ENCODE results near the gene CHIC1. TPM values are rescaled to one million over a fixed set of nuclear protein-coding genes. Genes with fewer than 3 reads are reported as not detected.

The CHIC1 gene
- 14.8 and 16.8 TPM in 2 replicates for total RNA-seq

DNA sequence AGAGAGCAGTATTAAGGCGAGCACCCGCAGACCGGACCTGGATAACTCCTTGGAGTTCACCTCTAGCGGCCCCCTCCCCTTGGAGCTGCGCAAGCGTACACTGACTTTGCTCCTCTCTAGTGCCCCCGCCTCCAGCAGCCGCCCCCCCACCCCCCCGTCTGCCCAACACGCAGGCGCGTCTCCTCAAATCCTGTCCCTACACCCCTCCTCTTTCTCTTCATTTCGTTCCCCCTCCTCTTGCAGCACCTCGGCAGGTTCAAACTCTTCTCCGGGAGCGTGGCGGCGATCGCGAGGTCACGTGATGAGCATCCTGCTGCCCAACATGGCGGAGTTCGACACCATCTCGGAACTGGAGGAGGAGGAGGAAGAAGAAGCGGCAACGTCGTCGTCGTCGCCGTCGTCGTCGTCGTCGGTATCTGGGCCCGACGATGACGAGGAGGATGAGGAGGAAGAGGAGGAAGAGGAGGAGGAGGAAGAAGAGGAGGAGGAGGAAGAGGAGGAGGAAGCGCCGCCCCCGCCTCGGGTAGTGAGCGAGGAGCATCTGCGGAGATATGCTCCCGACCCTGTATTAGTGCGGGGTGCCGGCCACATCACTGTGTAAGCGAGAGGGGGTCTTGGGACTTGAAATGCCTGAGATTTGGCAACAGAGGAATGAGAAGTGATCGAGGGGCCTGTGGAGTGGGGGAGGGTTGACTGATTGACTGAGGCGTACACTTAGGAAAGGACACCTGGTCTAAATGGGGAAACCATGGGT, at the start of gene CHIC1:
Gene CHIC1 (plus strand): TSS at position 214 of the 754 bp plus-strand sequence. CDS start 88 bp downstream, at position 302.

Other genes starting within 250 kb of the CHIC1 start
- not detected in 2 replicates for gene CDX4, start 116.1 kb upstream of the CHIC1 start, total RNA-seq